ENCODE data around the gene LSR. TPM values are rescaled to one million over a fixed set of nuclear protein-coding genes. Genes with fewer than 3 reads are reported as not detected.

Gene LSR
- total RNA-seq, 1 donor from 2014 or later, result 79.1 TPM

DNA sequence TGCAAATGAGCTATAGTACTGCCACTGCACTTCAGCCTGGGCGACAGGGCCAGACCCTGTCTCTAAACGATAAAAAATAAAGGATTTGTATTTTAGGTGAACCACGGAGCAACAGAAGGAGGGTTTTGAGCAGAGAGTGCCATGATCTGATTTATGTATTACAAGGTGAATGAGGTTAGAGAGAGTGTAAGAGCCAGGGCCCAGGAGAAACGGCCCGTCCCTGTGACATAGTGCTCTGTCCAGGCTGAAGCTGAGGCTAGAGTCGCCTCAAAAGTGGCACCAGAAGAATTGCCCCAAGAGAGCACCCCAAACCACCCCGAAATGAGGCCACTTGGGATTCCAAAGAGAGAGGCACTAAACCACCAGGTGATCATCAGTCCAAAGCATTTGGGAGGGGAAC, 60.1 kb downstream of the LSR start:
- intact Hi-C loops (cut with DNase I), result no loop called here

GRCh38 chr19:35309481-35310279, 60.9 kb downstream of the LSR start:
- TF ChIP-seq, protein P1, sequence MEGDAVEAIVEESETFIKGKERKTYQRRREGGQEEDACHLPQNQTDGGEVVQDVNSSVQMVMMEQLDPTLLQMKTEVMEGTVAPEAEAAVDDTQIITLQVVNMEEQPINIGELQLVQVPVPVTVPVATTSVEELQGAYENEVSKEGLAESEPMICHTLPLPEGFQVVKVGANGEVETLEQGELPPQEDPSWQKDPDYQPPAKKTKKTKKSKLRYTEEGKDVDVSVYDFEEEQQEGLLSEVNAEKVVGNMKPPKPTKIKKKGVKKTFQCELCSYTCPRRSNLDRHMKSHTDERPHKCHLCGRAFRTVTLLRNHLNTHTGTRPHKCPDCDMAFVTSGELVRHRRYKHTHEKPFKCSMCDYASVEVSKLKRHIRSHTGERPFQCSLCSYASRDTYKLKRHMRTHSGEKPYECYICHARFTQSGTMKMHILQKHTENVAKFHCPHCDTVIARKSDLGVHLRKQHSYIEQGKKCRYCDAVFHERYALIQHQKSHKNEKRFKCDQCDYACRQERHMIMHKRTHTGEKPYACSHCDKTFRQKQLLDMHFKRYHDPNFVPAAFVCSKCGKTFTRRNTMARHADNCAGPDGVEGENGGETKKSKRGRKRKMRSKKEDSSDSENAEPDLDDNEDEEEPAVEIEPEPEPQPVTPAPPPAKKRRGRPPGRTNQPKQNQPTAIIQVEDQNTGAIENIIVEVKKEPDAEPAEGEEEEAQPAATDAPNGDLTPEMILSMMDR (IDR thresholded peaks at IDR 0.05), result no peak
- no peaks in the 10 kb centered on the region for H3K9me3 ChIP-seq
- no peak overlapping the region for H3K27ac ChIP-seq
- H3K4me1 ChIP-seq, result no peaks in the 10 kb centered on the region
- intact Hi-C loops (cut with DNase I), result no loop called here
- H3K36me3 ChIP-seq, result no peaks in the 10 kb centered on the region
- DNase-seq (no peak), ATAC-seq (peak; percentile 59)
- H3K27me3 ChIP-seq, result no peaks in the 10 kb centered on the region
- H3K4me3 ChIP-seq, result no peak overlapping the region

More for the DNA sequence above, 60.1 kb downstream of the LSR start:
- TF ChIP-seq, protein P1 (IDR thresholded peaks at IDR 0.05), result no peak
- no peaks in the 10 kb centered on the region for H3K36me3 ChIP-seq
- ATAC-seq (no peak), DNase-seq (no peak)
- no peaks in the 10 kb centered on the region for H3K9me3 ChIP-seq
- H3K4me1 ChIP-seq, result no peaks in the 10 kb centered on the region
- H3K4me3 ChIP-seq, result no peak overlapping the region
- no peak overlapping the region for H3K27ac ChIP-seq
- no peaks in the 10 kb centered on the region for H3K27me3 ChIP-seq

GRCh38 chr19:35310331-35310730, 61.5 kb downstream of the LSR start:
- no peaks in the 10 kb centered on the region for H3K4me1 ChIP-seq
- H3K27me3 ChIP-seq, result no peaks in the 10 kb centered on the region
- H3K36me3 ChIP-seq, result no peaks in the 10 kb centered on the region
- DNase-seq (no peak), ATAC-seq (no peak)
- H3K4me3 ChIP-seq, result no peak overlapping the region
- H3K9me3 ChIP-seq, result no peaks in the 10 kb centered on the region
- intact Hi-C loops (cut with DNase I), result no loop called here
- H3K27ac ChIP-seq, result no peak overlapping the region
- TF ChIP-seq, protein P1 (IDR thresholded peaks at IDR 0.05), result no peak

DNA sequence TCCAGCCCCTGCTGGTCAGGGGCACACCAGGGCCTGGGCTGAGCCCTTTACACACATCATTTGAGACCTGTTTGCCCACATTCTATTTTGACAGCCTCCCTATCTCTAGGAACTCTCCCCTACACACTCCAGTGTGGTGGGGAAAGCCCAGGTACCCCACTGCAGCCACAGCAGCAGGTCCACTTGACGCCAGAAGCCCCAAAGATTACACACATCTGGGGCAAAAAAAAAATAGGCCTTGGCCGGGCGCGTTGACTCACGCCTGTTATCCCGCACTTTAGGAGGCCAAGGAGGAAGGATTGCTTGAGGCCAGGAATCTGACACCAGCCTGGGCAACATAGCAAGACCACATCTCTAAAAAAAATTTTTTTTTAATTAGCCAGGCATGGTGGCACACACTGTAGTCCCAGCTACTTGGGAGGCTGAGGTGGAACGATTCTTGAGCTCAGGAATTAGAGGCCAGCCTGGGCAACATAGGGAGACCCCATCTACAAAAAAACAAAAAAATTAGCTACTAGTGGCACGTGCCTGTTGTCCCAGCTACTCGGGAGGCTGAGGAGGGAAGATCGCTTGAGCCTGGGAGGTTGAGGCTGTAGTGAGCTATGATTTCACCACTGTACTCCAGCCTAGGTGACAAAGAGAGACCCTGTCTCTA, 62.1 kb downstream of the LSR start:
- ATAC-seq (no peak), DNase-seq (no peak)
- no peaks in the 10 kb centered on the region for H3K4me1 ChIP-seq
- no peak overlapping the region for H3K4me3 ChIP-seq
- no peaks in the 10 kb centered on the region for H3K27me3 ChIP-seq
- TF ChIP-seq, protein P1 (IDR thresholded peaks at IDR 0.05), result no peak
- no peak overlapping the region for H3K27ac ChIP-seq
- H3K9me3 ChIP-seq, result no peaks in the 10 kb centered on the region
- intact Hi-C loops (cut with DNase I), result no loop called here
- H3K36me3 ChIP-seq, result no peaks in the 10 kb centered on the region

DNA sequence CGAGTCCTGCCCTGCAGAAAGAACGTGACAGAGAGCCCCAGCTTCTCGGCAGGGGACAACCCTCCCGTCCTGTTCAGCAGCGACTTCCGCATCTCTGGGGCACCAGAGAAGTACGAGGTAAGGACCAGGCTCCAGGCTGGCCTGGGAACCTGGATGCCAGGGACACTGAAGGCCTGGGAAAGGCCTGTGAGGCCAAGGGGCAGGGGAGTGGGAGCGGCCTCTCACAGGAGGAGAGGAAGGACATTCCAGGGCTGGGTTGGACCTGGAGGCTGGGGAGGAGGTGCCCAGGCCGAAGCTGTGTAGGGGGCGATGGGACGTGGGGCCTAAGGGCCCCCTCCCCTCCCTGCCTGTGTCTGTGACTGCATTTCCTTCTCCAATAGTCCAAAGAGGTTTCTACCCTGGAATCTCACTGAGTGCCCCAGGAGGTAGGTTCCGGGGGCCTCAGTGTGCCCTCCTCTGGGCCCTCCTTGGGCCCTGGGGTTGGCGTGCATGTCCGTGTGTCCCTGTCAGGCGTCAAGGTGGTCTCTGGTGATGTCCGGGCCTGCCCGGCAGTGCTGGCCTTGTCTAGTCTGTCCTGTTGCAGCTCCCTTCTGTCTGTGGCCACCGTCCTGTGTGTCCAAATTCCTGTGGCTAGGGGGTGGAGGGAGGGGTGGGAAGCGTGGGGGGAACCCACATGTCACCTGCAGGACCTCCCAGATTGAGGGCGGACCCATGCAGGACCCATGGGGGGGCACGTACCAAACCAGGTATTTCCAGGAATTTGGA, 63.3 kb downstream of the LSR start:
- TF ChIP-seq, protein P1 (IDR thresholded peaks at IDR 0.05), result no peak
- Histone ChIP-seq H3K4me3 (no peak overlapping the region), H3K27ac (no peak overlapping the region), H3K9me3 (no peaks in the 10 kb centered on the region), H3K36me3 (no peaks in the 10 kb centered on the region), H3K27me3 (no peaks in the 10 kb centered on the region), H3K4me1 (no peaks in the 10 kb centered on the region)
- DNase-seq, result no peak
- peak; percentile 60 for ATAC-seq
- intact Hi-C loops (cut with DNase I), result no loop called here
